GM18507 (cell line): ENCODE measurements around the gene FANCI.
"Not testable (repeated sequence)": the region's sequence is repeated elsewhere in the genome, so short reads cannot be mapped to it uniquely, and the experiment has no call there.

ENCODE experiments used
- DNase-seq: peaks from one replicate; pipeline ENCODE4 v3.0.0; 2011; ENCODE audit warnings: low read depth; ENCODE audit not compliant: insufficient read length; ENCODE audit errors: extremely low spot score
- FAIRE-seq: peaks from 2 replicates; lab custom pipeline; 2011; peaks lifted over from hg19 to GRCh38; lab: Jason Lieb, UNC

The FANCI gene

DNA sequence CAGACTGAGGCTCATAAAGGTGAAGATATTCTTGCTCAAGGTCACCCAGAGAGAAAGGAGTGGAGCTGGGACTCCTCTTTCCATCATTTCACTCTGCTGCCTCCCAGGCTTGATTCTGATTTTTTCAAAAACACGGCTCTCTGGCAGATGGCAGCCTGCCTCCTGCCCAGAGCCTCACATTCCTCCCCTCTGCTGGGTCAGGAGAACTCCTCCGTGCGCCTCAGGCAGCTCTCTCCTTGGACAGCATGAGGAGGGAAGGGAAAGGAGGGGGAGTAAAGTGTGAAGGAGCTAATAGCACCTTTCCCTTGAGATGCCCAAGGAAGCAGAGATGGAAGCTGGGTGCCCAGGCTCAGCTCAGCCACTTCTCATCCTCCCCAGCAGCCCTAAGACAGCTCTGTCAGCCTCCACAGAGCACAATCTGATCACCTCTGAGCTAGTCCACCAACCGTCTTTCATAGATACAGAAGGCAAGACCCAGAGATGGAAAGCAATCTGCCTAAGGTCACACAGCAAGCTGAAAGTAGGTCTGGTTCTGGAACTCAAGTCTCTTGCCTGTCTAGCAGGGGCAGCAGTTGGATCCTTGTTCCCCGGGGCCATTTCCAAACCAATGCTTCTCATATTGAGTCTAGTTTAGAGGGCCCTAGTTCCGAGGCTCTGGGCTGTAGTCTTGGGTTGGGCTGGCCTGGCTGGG is 25.9 kb upstream of the FANCI start:
- FAIRE-seq: no peak
- DNase-seq: no peak

DNA sequence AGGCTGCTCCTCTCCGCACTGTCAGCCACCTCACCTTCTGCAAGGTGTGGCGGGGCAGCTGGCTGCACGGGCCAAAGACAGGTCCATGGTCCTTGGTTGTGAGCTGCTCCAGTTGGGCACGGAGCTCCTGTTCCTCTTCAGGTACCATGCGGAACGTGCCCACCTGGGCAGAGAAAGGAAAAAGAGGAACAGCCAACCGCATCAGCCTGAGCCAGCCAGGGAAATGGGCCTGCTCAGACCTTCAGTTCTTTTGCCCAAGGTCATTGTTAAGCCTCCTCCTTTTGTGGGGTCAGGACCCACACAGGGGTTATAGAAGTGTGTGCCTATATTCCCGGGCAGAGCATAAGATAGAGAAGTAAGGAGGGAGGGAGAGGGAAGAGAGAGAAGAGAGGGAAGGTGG is 25.2 kb upstream of the FANCI start:
- no peak for DNase-seq
- no peak for FAIRE-seq

DNA sequence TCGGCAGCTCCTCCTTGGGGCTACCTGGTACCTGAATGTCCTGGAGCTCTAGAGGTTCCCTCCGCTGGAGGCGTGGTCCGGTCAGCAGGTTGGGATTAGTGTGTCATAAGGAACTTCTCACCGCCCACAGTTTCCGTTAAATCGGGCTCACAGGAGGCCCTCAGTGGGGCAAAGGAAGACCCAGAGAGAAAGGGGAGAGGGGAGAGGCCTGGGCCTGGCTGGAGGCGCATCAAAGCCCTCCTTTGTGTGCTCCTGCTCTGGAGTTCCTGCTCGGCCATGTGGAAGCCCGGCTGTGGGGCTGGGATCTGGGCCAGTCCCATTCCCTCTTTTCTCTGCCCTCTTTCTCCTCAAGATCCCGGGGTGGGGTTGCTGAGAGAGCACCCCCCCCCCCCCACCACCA is 22.2 kb upstream of the FANCI start, which contains the start of gene RLBP1:
Gene RLBP1, minus strand, starts transcription at position 37 of the 400 bp plus-strand sequence. CDS start 2,604 bp downstream, outside the sequence.
- FAIRE-seq (no peak), DNase-seq (no peak)

DNA sequence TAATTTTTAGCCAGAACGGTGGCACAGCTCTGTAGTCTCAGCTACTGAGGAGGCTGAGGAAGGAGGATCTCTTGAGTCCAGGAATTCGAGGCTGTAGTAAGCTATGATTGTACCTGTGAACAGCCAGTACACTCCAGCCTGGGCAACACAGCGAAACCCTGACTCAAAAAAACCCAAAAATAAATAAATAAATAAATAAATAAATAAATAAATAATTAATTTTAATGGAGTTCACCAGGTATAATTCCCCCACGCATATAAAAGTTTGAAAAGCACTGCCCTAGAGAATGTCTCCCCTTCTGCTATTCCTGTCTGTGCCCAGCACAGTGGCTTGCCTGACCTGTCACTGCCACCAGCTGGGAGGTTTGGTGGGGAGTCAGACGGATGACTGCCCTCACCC is 18.2 kb upstream of the FANCI start:
- FAIRE-seq (no peak), DNase-seq (no peak)

DNA sequence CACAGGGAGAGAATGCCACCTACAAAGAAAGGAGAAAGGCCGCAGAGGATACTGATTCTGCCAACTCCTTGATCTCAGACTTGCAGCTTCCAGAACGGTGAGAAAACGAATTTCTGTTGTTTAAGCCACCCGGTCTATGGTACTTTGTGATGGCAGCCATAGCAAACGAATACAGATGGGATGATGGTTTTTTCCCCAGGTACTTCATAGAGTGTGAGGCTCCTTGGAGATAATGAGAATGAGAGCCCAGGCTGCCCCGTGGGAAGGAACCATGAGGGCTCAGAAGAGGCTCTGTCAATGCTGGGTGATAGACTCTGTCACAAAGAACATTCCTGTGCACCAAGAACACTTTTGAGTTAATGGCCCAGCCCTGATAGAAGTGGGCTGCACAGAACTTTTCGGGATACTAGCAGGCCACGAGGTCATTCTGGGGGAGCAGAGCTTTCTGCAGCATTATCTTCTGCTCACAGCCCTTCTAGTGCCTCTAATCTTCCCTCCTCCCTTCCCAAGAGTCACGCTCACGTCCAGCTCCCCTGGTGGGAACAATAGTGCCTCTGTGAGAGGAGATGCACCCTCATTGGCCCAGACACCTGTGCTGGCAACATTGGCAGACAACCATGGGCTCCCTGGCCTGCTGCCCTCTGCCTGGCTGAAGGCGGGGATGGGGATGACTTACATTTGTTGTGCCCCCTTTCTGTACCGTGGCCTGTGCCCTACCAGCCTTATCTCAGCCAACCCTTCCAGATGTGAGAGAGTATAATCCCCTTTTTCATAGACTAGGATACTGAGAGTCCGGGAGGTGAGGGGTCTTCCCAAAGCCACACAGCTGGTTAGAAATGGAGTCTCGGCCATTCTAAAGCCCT is 17.2 kb upstream of the FANCI start:
- no peak for DNase-seq
- no peak for FAIRE-seq

DNA sequence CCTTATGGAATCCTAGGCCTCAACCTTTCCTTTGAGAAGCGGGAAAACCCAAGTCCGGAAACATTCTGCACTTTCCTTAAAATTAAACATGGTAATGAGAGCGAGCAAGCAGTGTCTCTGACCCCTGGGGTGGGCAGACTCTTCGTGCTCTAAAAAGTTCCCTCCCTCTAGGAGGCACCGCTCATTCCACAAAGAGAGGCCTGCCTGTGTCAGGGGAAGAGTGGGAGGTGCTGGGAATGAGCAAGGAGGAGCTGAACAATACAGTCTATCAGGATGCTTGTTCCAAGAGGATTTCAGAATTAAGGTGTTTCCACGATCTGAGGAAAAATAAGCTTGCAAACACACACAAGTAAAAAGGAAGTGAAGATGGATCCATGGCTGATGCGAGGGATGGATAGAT is 16.4 kb upstream of the FANCI start:
- FAIRE-seq: no peak
- no peak for DNase-seq

DNA sequence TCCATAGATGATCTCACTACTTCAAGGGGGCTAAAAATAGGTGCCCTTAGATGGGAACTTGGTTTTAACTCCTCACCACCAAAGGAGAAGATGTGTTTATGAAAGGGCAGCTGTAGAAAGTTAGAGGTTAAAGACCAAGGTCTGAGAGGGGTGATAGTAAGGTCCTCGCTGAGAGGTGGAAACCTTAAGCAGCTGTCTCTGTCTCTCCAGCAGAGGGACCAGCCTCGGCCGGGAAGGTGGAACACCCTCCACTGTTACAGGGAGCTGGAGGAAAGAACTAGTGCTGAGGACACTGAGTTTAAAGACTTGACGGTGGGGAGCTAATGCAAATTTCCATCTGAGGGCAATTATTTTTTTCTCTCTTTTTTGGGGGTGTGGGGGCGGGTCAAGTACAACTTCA is 13.5 kb upstream of the FANCI start:
- DNase-seq (no peak), FAIRE-seq (no peak)

DNA sequence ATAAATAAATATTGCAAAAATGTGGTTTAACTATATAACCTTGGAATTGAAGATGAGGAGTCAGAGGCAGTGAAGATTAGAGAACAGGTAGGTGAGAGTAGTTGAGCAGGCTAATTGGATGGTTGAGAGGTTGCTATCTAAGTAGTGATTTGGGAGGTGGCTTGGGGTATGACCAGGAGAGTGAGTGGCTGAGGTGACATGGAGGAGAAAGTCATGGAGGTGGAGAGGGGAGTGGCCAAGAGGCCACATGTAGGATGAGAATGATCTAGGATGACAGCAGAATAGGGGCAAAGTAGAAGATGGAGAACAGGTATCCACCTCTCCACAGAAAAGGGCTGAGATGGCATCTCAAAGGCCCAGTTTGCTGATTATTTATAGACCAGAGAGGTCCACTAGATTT is 11.9 kb upstream of the FANCI start:
- DNase-seq (no peak), FAIRE-seq (no peak)

DNA sequence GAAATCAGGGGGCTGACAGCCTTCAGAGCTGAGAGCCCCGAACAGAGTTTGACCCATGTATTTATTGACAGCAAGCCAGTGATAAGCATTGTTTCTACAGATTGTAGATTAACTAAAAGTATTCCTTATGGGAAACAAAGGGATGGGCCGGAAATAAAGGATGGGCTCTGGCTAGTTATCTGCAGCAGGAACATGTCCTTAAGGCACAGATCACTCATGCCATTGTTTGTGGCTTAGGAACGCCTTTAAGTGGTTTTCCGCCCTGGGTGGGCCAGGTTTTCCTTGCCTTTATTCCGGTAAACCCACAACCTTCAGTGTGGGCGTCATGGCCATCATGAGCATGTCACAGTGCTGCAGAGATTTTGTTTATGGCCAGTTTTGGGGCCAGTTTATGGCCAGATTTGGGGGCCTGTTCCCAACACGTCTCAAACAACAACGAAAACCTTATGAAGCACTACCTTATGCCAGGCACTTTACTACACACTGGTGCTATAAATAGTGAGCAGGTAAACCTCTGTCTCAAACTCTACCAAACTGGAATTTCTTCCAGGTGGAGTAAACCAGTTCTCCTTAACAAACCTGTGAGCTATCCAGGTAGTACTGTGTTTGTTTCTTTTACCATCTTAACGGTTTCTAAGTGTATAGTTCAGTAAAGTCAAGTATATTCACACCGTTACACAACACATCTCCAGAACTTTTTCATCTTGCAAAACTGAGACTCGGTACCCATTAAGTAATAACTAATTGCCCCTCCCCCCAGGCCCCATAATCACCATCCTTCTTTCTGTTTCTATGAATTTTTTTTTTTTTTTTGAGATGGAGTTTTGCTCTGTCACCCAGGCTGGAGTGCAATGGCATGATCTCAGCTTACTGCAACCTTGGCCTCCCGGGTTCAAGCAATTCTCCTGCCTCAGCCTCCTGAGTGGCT is 3.6 kb upstream of the FANCI start:
- not testable (repeated sequence) for DNase-seq, FAIRE-seq

DNA sequence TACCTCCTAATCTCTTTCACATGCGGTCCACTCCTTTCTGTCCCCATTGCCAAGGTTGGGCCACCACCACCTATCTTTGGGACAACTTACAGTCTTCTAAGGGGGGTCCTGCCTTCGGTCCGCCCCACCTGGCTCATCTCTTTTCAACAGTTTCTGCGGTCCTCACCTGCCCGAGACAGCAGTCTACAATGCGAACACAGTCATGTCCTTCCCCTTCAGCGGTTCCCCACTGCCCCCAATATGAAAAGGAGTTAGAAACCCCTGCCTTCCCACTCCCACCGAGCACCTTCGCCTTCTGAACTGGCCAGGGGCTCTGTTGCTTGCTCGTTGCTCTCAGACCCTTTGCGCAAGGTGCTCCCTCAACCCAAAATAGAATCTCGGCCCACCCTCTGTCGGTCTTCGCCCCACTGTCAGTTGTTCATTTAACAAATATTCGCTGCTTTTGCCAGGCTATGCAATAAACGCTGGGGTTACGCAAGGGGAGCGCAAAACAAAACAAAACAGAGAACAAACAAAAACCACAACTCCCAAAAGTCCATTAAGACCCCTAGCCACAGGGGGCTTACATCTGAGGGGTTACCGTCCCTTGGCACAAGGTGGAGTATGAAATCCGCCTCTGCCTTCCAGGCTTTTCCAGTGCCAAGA is 611 bp upstream of the FANCI start:
- FAIRE-seq (no peak), DNase-seq (no peak)

DNA sequence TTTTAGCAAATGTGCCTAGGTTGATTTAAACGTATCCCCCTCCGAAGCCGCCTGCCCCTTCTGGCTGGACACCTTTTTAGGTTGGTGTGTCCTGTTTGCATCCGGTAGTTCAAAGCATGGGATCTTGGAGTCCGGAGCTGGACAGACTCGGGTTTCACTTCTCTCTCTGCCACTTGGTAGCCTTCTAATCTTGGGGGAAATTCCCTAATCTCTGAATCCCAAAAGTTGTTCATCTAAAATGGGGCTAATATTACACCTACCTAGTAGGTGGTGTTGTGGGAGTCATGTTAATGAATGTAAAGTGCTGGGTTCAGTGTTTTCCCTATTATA is 760 bp downstream of the FANCI start:
- FAIRE-seq (no peak), DNase-seq (no peak)

DNA sequence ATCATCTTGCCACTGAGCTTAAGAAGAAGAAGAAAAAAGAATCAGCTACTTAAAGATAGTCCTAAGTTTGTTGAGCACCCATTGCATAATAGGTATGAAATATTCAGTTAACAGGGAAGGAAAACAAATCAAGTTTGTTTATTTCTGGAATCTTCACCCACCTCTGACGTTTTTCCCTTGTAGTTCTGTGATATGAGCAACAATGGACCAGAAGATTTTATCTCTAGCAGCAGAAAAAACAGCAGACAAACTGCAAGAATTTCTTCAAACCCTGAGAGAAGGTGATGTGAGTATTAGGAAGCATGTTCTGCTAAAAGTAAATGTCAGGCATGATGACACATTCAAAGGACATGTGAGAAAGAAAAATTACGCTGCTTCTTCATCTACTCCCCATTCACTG is 3.7 kb downstream of the FANCI start:
- no peak for FAIRE-seq
- no peak for DNase-seq

DNA sequence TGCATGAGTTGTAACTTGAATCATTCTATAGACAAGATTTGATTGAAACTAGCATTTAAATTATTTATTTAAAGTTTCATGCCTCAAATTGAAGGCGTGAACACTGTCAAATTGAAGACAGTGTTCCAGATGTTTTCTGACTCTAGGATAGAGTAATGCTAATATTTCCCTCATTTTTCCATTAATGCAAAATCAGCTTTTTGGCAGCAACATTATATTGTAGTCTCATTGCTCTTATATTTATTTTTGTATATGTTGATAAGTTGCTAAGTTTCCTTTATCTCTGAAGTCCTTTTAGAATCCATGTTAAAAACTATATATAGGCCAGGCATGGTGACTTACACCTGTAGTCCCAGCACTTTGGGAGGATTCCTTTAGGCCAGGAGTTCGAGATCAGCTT is 4.8 kb downstream of the FANCI start:
- FAIRE-seq (no peak), DNase-seq (no peak)

DNA sequence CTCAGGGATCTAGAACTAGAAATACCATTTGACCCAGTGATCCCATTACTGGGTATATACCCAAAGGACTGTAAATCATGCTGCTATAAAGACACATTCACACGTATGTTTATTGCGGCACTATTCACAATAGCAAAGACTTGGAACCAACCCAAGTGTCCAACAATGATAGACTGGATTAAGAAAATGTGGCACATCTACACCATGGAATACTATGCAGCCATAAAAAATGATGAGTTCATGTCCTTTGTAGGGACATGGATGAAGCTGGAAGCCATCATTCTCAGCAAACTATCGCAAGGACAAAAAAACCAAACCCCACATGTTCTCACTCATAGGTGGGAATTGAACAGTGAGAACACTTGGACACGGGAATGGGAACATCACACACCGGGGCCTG is 6.4 kb downstream of the FANCI start:
- not testable (repeated sequence) for DNase-seq, FAIRE-seq

DNA sequence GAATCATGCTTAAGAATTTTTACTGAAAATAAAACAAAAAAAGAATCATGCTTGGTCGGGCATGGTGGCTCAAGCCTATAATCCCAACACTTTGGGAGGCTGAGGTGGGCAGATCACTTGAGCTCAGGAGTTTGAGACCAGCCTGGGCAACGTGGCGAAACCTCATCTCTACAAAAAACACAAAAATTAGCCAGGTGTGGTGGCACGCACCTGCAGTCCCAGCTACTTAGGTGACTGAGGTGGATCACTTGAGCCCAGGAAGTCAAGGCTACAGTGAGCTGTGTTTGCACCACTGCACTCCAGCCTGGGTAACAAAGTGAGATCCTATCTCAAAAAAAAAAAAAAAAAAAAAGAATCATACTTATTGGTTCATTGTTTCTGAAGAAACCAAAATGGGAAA is 33.5 kb downstream of the FANCI start:
- not testable (repeated sequence) for FAIRE-seq, DNase-seq

DNA sequence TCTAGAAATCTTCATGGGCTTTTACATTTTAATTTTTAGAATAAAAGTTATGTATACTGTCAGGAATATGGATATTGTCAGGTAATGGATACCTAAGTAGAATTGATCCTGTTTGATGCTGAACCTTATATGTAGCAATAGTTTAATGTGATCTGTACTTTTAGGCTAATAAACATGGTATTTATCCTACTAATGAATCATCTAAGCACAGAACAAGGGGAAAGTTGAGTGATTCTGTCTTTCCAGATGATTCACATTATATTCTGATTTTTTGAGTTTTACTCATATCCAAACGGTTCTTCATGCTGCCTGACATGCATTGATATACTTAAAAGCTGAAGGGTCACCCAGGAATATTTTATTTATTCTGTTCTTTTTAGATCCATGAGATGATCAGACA is 34.5 kb downstream of the FANCI start:
- FAIRE-seq: no peak
- DNase-seq: no peak

DNA sequence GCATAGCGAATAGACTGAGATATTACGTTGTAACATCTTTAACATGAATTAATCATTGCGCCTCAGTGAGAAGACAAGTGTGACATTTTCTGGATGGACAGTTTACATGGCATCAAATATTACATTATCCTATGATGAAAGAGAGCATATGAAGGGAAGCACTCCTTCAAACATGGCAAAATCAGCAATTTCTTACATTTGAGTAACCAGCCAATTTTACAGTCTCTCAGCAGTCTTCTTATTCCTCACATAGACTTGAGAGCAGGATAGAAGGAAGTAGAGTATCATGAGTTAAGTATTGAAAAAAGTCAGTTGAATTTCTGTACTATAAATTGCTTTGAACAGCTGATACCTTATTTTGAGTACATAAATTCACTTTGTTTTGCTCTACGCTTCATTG is 38.9 kb downstream of the FANCI start:
- FAIRE-seq (no peak), DNase-seq (no peak)

DNA sequence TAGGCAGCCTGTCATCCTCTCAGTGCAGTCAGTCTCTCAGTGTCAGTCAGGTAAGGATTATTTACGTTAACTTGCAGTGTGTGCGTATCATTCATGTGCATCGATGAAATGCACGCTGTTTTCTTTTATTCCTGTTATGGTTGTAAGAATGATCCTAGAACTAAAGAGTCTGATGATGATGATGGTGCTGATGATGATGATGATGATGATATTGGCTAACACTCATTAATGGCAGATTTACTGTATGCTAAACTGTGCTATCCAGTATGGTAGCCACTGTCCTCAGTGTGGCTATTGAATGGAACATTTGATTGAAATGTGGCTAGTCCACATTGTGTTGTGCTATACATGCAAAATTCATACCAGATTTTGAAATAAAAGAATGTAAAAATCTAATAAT is 39.4 kb downstream of the FANCI start:
- no peak for FAIRE-seq
- DNase-seq: no peak

DNA sequence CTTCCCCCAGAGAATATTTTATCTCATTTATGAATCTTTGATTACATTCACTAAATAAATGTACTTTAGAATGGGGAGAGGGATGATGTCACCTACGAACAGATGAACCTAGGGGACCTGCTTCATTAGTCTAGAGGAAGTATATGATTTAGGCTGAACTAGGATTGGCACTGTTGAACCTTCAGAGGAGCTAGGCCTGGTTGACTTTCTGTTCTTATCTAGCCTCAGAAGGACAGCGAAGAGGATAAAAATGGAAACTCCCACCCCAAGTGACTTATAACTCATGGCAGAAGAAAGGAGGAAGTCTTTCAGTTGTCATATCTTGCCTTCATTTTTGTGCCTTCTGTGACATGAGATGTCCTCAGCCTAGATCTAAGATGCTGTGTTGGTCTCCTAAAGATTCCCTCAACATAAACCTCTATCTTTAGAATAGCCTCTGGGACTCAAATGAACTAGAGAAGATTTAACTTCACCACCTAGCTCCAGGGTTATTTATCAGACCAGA is 48.2 kb downstream of the FANCI start:
- FAIRE-seq: no peak
- DNase-seq: no peak
